H54 (cell line): Measurements from ENCODE around the gene ZFHX3.

Source experiments
- DNase-seq: peaks from one replicate; pipeline ENCODE4 v3.0.0; 2011; ENCODE audit warnings: low spot score, mixed read lengths; ENCODE audit not compliant: insufficient read length
- FAIRE-seq: peaks from 3 replicates; lab custom pipeline; 2011; peaks lifted over from hg19 to GRCh38; lab: Jason Lieb, UNC
- POLR2A ChIP-seq: IDR thresholded peaks from 2 replicates; pipeline ENCODE4 v1.6.1; 2011; ENCODE audit warnings: low read depth, mild to moderate bottlenecking, low read length

The ZFHX3 gene

DNA sequence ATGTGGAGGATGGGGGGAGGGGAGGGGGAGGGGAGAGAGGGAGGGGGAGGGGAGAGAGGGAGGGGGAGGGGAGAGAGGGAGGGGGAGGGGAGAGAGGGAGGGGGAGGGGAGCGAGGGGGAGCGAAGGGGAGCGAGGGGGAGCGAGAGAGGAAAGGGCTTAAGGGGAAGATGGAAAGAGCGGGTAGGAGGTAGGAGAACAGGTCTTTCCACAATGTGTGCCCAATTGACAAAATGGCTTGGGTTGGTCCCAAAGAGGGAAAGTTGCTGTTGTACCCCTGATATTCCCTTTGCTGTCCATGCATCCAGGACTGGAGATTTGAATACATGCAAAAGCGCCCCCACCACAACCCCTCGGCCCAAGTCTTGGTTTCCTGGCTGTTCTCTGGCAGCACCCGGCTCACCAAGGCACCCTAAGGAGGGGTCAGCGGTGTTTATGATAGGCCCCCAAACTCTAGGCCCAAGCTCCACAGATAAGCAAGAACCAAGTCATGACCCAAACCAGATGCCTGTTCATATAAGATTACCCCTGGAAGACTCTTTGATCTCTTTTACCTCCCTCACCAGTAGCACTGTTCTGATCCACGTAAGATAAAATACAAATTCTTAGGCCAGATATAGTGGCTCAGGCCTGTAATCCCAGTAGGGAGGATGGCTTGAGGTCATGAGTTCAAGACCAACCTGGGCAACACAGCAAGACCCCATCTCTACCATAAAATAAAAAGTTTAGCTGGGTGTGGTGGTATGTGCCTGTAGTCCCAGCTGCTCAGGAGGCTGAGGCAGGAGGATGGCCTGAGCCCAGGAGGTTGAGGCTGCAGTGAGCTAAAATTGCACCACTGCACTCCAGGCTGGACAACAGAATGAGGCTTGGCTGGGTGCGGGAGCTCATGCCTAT is 119.6 kb downstream of the ZFHX3 start:
- DNase-seq (no peak), FAIRE-seq (no peak)
- TF ChIP-seq POLR2A = no peak

- no peak for FAIRE-seq
- no peak for DNase-seq
- no peak for TF ChIP-seq POLR2A
These were observed 120.5 kb downstream of the ZFHX3 start for GRCh38 chr16:72927199-72928089.

GRCh38 chr16:72926177-72927070 is 121.5 kb downstream of the ZFHX3 start:
- FAIRE-seq = no peak
- no peak for DNase-seq
- no peak for TF ChIP-seq POLR2A

- no peak for TF ChIP-seq POLR2A
- DNase-seq = no peak
- no peak for FAIRE-seq
These were observed 122.3 kb downstream of the ZFHX3 start for GRCh38 chr16:72925631-72925979.

DNA sequence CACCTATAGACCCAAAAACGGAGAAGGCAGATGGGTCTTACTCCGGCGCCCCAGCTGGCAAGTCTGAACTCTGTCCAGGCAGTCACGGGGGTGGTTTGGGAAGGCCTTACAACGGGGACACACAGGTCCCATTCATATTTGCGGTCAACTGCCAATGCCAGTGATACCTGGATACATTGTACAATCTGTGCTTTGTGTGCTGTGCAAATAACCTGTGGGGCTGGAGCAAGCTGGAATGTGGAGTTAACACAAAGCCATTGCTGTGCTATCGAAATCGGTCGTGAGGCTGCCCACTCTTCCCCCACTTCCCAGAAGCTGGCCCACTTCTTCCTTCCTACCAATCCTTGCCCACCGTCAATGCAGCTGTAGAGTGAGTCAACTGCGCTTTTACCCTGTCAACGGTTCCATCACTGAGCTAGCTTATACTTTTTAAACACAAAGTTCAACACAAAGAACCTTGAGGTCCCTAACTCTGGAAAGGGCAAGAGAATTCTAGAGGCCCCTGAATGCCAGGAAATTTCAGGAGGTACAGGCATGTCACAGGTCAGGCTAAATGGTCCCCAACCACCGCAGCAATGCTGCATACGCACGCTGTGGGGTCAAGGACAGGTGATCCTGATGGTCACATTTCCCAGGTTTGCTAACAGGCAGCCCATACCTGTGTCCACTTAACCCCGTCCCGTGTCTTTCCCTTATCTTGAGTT is 122.8 kb downstream of the ZFHX3 start:
- no peak for TF ChIP-seq POLR2A
- FAIRE-seq (no peak), DNase-seq (no peak)

- DNase-seq = no peak
- no peak for TF ChIP-seq POLR2A
- no peak for FAIRE-seq
These were observed 123.4 kb downstream of the ZFHX3 start for GRCh38 chr16:72924537-72924926.

GRCh38 chr16:72923757-72924156 is 124.2 kb downstream of the ZFHX3 start:
- no peak for TF ChIP-seq POLR2A
- DNase-seq (no peak), FAIRE-seq (no peak)

DNA sequence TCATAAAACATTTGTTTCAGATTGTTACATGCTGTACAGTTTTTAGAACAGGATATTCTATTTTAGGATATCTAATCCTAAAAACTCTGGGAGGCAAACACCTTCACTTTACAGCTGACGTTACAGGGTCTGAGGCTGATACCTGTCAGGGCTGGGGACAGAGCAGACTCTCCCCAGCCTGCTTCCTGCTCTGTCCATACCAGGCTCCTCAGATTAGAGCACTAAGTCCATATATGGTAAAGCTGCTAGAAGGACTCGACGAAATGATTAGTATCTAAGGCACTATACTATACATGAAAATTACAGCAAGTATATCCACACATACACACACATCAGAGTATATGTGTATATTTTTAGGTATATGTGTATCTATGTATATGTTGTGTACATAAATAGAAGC is 125.2 kb downstream of the ZFHX3 start:
- FAIRE-seq = no peak
- DNase-seq = no peak
- no peak for TF ChIP-seq POLR2A

- FAIRE-seq (no peak), DNase-seq (no peak)
- no peak for TF ChIP-seq POLR2A
These were observed 126.3 kb downstream of the ZFHX3 start for GRCh38 chr16:72921620-72922019.

DNA sequence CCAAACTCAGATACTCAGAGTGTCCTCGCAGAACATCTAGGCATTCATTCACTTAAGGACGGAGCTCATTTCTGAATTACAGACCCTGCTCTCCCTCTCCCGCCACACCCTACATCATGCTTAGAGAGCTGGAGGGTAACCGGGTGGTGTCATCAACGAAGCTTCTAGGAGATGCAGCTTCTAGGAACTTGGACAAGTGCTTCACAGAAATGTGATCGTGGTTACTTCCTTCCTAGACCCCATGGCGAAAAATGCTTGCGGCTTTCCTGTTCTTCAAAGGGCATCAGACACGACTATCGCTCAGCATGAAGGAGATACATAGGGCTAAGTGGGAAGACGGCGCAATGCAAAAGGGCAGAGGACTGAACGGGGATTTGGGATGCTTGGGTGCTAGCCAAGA is 126.8 kb downstream of the ZFHX3 start:
- no peak for FAIRE-seq
- DNase-seq = no peak
- TF ChIP-seq POLR2A = no peak

- DNase-seq = no peak
- no peak for TF ChIP-seq POLR2A
- FAIRE-seq = no peak
These were observed 130.9 kb downstream of the ZFHX3 start for GRCh38 chr16:72917051-72917450.

GRCh38 chr16:72915331-72915730 is 132.6 kb downstream of the ZFHX3 start:
- no peak for TF ChIP-seq POLR2A
- no peak for DNase-seq
- no peak for FAIRE-seq

GRCh38 chr16:72913551-72913950 is 134.4 kb downstream of the ZFHX3 start:
- FAIRE-seq (no peak), DNase-seq (no peak)
- TF ChIP-seq POLR2A = no peak
